Lower leg skin (tissue), 3 donors: ENCODE results near the gene CHAT.

Source experiments
- POLR2A ChIP-seq, 2 donors: fragments of 450-650 bp; IDR thresholded peaks; one replicate each; pipeline ENCODE4 v1.6.1; 2016 to 2017; ENCODE audit warnings: antibody characterized with exemption in 2 of 2, mild to moderate bottlenecking in 1 of 2, moderate library complexity in 1 of 2
- TF ChIP-seq, protein P1 (sequence below), 3 donors: fragments of 450-650 bp; IDR thresholded peaks; one replicate each; pipeline ENCODE4 v1.5.1; 2016; ENCODE audit warnings: antibody characterized with exemption in 3 of 3, mild to moderate bottlenecking in 3 of 3, moderate library complexity in 2 of 3

DNA sequence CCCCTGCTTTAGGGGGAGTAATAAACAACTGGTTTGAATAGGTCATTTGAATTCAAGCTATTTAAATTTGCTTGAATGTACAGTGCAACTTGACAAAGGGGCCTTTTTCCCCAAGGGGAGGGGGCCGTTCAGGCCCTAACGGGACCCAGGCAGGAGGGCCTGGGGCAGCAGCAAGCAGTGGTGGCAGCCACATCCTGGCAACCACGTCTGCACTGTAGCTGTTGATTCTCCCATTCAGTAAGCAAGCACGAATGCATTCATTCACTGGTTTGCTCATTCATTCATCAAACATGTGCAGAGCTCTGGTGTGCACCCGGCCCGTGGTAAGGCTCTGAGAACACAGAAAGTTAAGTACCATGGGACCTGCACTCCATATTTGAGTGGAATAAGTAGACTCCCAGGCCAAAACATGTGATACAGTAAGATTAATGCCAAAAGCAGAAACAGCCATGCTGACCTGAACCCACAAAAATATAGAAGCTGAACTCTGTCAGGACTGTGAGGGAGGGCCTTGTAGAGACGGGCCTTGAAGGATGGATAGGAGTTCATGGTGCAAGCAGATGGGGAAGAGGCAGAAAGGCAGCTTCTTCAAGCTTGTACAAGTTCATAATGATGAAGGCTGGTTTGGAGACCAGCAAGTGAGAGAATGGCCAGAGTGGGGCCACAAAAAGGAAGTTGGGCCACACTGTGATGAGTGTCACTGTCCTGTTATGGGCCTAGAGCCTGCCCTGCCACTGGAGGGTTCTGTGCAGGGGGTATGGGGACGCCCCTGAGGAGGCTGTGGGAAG is 36.3 kb downstream of the CHAT start:
- TF ChIP-seq POLR2A (IDR thresholded peaks at IDR 0.05): no peak
- TF ChIP-seq, protein P1, sequence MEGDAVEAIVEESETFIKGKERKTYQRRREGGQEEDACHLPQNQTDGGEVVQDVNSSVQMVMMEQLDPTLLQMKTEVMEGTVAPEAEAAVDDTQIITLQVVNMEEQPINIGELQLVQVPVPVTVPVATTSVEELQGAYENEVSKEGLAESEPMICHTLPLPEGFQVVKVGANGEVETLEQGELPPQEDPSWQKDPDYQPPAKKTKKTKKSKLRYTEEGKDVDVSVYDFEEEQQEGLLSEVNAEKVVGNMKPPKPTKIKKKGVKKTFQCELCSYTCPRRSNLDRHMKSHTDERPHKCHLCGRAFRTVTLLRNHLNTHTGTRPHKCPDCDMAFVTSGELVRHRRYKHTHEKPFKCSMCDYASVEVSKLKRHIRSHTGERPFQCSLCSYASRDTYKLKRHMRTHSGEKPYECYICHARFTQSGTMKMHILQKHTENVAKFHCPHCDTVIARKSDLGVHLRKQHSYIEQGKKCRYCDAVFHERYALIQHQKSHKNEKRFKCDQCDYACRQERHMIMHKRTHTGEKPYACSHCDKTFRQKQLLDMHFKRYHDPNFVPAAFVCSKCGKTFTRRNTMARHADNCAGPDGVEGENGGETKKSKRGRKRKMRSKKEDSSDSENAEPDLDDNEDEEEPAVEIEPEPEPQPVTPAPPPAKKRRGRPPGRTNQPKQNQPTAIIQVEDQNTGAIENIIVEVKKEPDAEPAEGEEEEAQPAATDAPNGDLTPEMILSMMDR (IDR thresholded peaks at IDR 0.05): no peak
